Erythroblast (primary cell): ENCODE measurements around the gene MPRIP.

Source experiments
- DNase-seq, 2 experiments: peaks; one replicate each; lab custom pipeline; 2025; lab: John Stamatoyannopoulos, UW
- GATA1 ChIP-seq: IDR thresholded peaks from 2 replicates; pipeline ENCODE4 v1.6.1; 2011; ENCODE audit warnings: low read depth, mild to moderate bottlenecking, control low read depth, low read length, moderate library complexity
- POLR2A ChIP-seq: IDR thresholded peaks from 2 replicates; pipeline ENCODE4 v1.6.1; 2011; ENCODE audit warnings: mild to moderate bottlenecking, low read length

The MPRIP gene

GRCh38 chr17:17104036-17104435 is 61.8 kb downstream of the MPRIP start:
- no peak for DNase-seq

GRCh38 chr17:17104494-17104893 is 62.2 kb downstream of the MPRIP start:
- TF ChIP-seq GATA1 (no peak), POLR2A (no peak)
- DNase-seq = no peak

More at GRCh38 chr17:17104036-17104435, 61.8 kb downstream of the MPRIP start:
- TF ChIP-seq GATA1 = no peak
- no peak for TF ChIP-seq POLR2A

- DNase-seq = no peak
- no peak for TF ChIP-seq GATA1
- no peak for TF ChIP-seq POLR2A
Measured at GRCh38 chr17:17105976-17106375, 63.7 kb downstream of the MPRIP start.

- no peak for TF ChIP-seq POLR2A
- no peak for DNase-seq
Measured at GRCh38 chr17:17106756-17107155, 64.5 kb downstream of the MPRIP start.

GRCh38 chr17:17107281-17107680 is 65.0 kb downstream of the MPRIP start:
- no peak for DNase-seq
- no peak for TF ChIP-seq POLR2A
- TF ChIP-seq GATA1 = no peak

- no peak for DNase-seq
- TF ChIP-seq POLR2A = no peak
- TF ChIP-seq GATA1 = no peak
Measured at GRCh38 chr17:17107891-17108431, 65.7 kb downstream of the MPRIP start.

- DNase-seq = no peak
- no peak for TF ChIP-seq POLR2A
- TF ChIP-seq GATA1 = no peak
Measured at GRCh38 chr17:17108451-17109049, 66.3 kb downstream of the MPRIP start.

- peak; percentile 42 for DNase-seq
- TF ChIP-seq GATA1 (no peak), POLR2A (no peak)
Measured at GRCh38 chr17:17109256-17109655, 67.0 kb downstream of the MPRIP start.

- TF ChIP-seq POLR2A (no peak), GATA1 (no peak)
- DNase-seq = peak; percentile 87 to 89
Measured at GRCh38 chr17:17109907-17110306, 67.7 kb downstream of the MPRIP start.

GRCh38 chr17:17110520-17110919 is 68.3 kb downstream of the MPRIP start:
- DNase-seq = no peak

GRCh38 chr17:17111401-17112393 is 69.4 kb downstream of the MPRIP start:
- TF ChIP-seq GATA1 (no peak), POLR2A (no peak)
- DNase-seq = peak; percentile 34 to 36

More at GRCh38 chr17:17110520-17110919, 68.3 kb downstream of the MPRIP start:
- TF ChIP-seq POLR2A = no peak

- no peak for DNase-seq
- TF ChIP-seq POLR2A = no peak
- no peak for TF ChIP-seq GATA1
Measured at GRCh38 chr17:17112628-17113200, 70.5 kb downstream of the MPRIP start.

- TF ChIP-seq GATA1 = no peak
- TF ChIP-seq POLR2A = no peak
- DNase-seq = no peak
Measured at GRCh38 chr17:17114592-17115225, 72.5 kb downstream of the MPRIP start.
